Liver (tissue), 9 donors: ENCODE measurements around the gene CACNG3. TPM values are rescaled to one million over a fixed set of nuclear protein-coding genes. Genes with fewer than 3 reads are reported as not detected.

Experiments
- DNase-seq: peaks from one replicate; pipeline ENCODE4 v3.0.0-alpha.2; 2017; ENCODE audit warnings: low spot score
- H3K27ac ChIP-seq, 2 donors: one replicate each; pipeline ENCODE4 v1.7.0; 2013; ENCODE audit warnings: inconsistent platforms in 2 of 2, low read length in 2 of 2, control low read depth in 1 of 2, low read depth in 1 of 2, mild to moderate bottlenecking in 1 of 2
- H3K27me3 ChIP-seq, 4 donors: one replicate each; pipeline versions ENCODE4 v1.6.1 to v1.7.0; 2013; ENCODE audit warnings: low read length in 3 of 4, inconsistent platforms in 1 of 4, mild to moderate bottlenecking in 1 of 4, moderate library complexity in 1 of 4; ENCODE audit not compliant: control insufficient read depth in 4 of 4, insufficient read depth in 4 of 4
- H3K36me3 ChIP-seq, 4 donors: one replicate each; pipeline versions ENCODE4 v1.6.1 to v1.7.0; 2013; ENCODE audit warnings: low read length in 3 of 4, mild to moderate bottlenecking in 3 of 4, low read depth in 1 of 4, moderate library complexity in 1 of 4; ENCODE audit not compliant: control insufficient read depth in 4 of 4, insufficient read depth in 3 of 4
- H3K4me1 ChIP-seq, 4 donors: one replicate each; pipeline versions ENCODE4 v1.6.1 to v1.7.0; 2013; ENCODE audit warnings: low read length in 3 of 4, mild to moderate bottlenecking in 3 of 4, moderate library complexity in 1 of 4; ENCODE audit not compliant: control insufficient read depth in 4 of 4, insufficient read depth in 4 of 4
- H3K4me3 ChIP-seq, 3 donors: one replicate each; pipeline versions ENCODE4 v1.6.1 to v1.7.0; 2013; ENCODE audit warnings: low read length in 3 of 3, control low read depth in 1 of 3, low read depth in 1 of 3, mild to moderate bottlenecking in 1 of 3
- H3K9ac ChIP-seq, 2 donors: one replicate each; pipeline ENCODE4 v1.7.0; 2013; ENCODE audit warnings: low read length in 2 of 2, mild to moderate bottlenecking in 2 of 2, moderate library complexity in 2 of 2, control low read depth in 1 of 2, low read depth in 1 of 2
- H3K9me3 ChIP-seq, 4 donors: one replicate each; pipeline versions ENCODE4 v1.6.1 to v1.7.0; 2013; ENCODE audit warnings: low read length in 3 of 4; ENCODE audit not compliant: control insufficient read depth in 4 of 4
- ATF3 ChIP-seq: IDR thresholded peaks from 2 replicates; pipeline ENCODE4 v1.6.1; 2016; ENCODE audit warnings: antibody characterized with exemption
- CTCF ChIP-seq: fragments of 150-350 bp; IDR thresholded peaks from 2 replicates; pipeline ENCODE4 v1.5.1; 2017; ENCODE audit warnings: improper control_type of control experiment, low read depth, low read length; ENCODE audit not compliant: missing input control
- EGR1 ChIP-seq, 2 donors: IDR thresholded peaks; 2 replicates each; pipeline ENCODE4 v1.6.1; 2016 to 2018; ENCODE audit warnings: antibody characterized with exemption in 2 of 2, low read depth in 2 of 2
- FOXA1 ChIP-seq: IDR thresholded peaks from 2 replicates; pipeline ENCODE4 v1.6.1; 2016; ENCODE audit warnings: antibody characterized with exemption
- FOXA2 ChIP-seq: IDR thresholded peaks from 2 replicates; pipeline ENCODE4 v1.6.1; 2016; ENCODE audit warnings: antibody characterized with exemption
- GABPA ChIP-seq, 2 donors: IDR thresholded peaks in 1 of 2; conservative IDR thresholded peaks in 1 of 2; 2 replicates each; pipeline ENCODE4 v1.6.1; 2016; ENCODE audit warnings: antibody characterized with exemption in 2 of 2, mild to moderate bottlenecking in 1 of 2, moderate library complexity in 1 of 2
- HNF4A ChIP-seq, 2 donors: conservative IDR thresholded peaks; 2 replicates each; pipeline ENCODE4 v1.6.1; 2016; ENCODE audit warnings: antibody characterized with exemption in 2 of 2, mild to moderate bottlenecking in 2 of 2
- HNF4G ChIP-seq: IDR thresholded peaks from 2 replicates; pipeline ENCODE4 v1.6.1; 2016; ENCODE audit warnings: antibody characterized with exemption
- JUND ChIP-seq, 2 donors: IDR thresholded peaks; 2 replicates each; pipeline ENCODE4 v1.6.1; 2016; ENCODE audit warnings: antibody characterized with exemption in 2 of 2
- NR2F2 ChIP-seq: IDR thresholded peaks from 2 replicates; pipeline ENCODE4 v1.6.1; 2016; ENCODE audit warnings: antibody characterized with exemption
- RAD21 ChIP-seq, 2 donors: IDR thresholded peaks; 2 replicates each; pipeline ENCODE4 v1.6.1; 2016; ENCODE audit warnings: antibody characterized with exemption in 2 of 2, mild to moderate bottlenecking in 2 of 2
- RXRA ChIP-seq, 2 donors: IDR thresholded peaks; 2 replicates each; pipeline ENCODE4 v1.6.1; 2017 to 2018; ENCODE audit warnings: antibody characterized with exemption in 2 of 2, mild to moderate bottlenecking in 1 of 2
- SP1 ChIP-seq: IDR thresholded peaks from 2 replicates; pipeline ENCODE4 v1.6.1; 2018; ENCODE audit warnings: antibody characterized with exemption, mild to moderate bottlenecking
- TAF1 ChIP-seq: conservative IDR thresholded peaks from 2 replicates; pipeline ENCODE4 v1.6.1; 2016; ENCODE audit warnings: antibody characterized with exemption, mild to moderate bottlenecking
- YY1 ChIP-seq: IDR thresholded peaks from 2 replicates; pipeline ENCODE4 v1.6.1; 2016; ENCODE audit warnings: antibody characterized with exemption, mild to moderate bottlenecking
- ZBTB33 ChIP-seq: IDR thresholded peaks from 2 replicates; pipeline ENCODE4 v1.6.1; 2016; ENCODE audit warnings: antibody characterized with exemption
- WGBS: extraction: QIAGEN DNeasy Blood & Tissue Kit; methylation state at CpG from one replicate; pipeline ENCODE4 v1.1.7; 2013; 5-methylcytosine and 5-hydroxymethylcytosine counted together
- polyA plus RNA-seq, 2 donors: library from polyadenylated mRNA; stranded (reverse) in 1 of 2; unstranded in 1 of 2; fragments of 200-250 nt in 1 of 2; fragments of >200 nt in 1 of 2; fragmentation: Nextera tagmentation in 1 of 2; extraction: Ambion mirVana in 1 of 2; gene quantifications; one replicate each; pipeline versions ENCODE4 v1.2.1 to v1.2.3, GENCODE V29; 2013 to 2015
- total RNA-seq, 2 donors: library from RNA; depleted of rRNA; stranded (reverse); fragments of >200 nt; gene quantifications; one replicate each; pipeline ENCODE4 v1.2.3, GENCODE V29; 2014
- TF ChIP-seq, protein P1 (sequence below): IDR thresholded peaks from 2 replicates; pipeline ENCODE4 v1.6.1; 2016; ENCODE audit warnings: antibody characterized with exemption
- TF ChIP-seq, protein P2 (sequence below): IDR thresholded peaks from 2 replicates; pipeline ENCODE4 v1.6.1; 2016; ENCODE audit warnings: antibody characterized with exemption, mild to moderate bottlenecking
- donor health status: healthy.
- donor health status: healthy.
- donor health status: healthy.
- donor health status: healthy.
- donor health status: healthy.

Gene CACNG3
- total and polyA plus RNA-seq, 4 donors: not detected

GRCh38 chr16:24288516-24288915 is 32.4 kb downstream of the CACNG3 start:
- H3K27ac ChIP-seq: no peak overlapping the region
- TF ChIP-seq JUND (IDR thresholded peaks at IDR 0.05): no peak
- no peak for TF ChIP-seq NR2F2
- TF ChIP-seq EGR1 (IDR thresholded peaks at IDR 0.05; ENCODE audit: low read depth in 2 of 2): no peak
- TF ChIP-seq ZBTB33: no peak
- TF ChIP-seq, protein P1, sequence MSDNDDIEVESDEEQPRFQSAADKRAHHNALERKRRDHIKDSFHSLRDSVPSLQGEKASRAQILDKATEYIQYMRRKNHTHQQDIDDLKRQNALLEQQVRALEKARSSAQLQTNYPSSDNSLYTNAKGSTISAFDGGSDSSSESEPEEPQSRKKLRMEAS: no peak
- TF ChIP-seq RAD21 (IDR thresholded peaks at IDR 0.05): no peak
- TF ChIP-seq TAF1: no peak
- no peak for TF ChIP-seq RXRA (IDR thresholded peaks at IDR 0.05)
- TF ChIP-seq ATF3: no peak
- TF ChIP-seq HNF4A (conservative IDR thresholded peaks at IDR 0.05): no peak
- TF ChIP-seq SP1: no peak
- TF ChIP-seq, protein P2, sequence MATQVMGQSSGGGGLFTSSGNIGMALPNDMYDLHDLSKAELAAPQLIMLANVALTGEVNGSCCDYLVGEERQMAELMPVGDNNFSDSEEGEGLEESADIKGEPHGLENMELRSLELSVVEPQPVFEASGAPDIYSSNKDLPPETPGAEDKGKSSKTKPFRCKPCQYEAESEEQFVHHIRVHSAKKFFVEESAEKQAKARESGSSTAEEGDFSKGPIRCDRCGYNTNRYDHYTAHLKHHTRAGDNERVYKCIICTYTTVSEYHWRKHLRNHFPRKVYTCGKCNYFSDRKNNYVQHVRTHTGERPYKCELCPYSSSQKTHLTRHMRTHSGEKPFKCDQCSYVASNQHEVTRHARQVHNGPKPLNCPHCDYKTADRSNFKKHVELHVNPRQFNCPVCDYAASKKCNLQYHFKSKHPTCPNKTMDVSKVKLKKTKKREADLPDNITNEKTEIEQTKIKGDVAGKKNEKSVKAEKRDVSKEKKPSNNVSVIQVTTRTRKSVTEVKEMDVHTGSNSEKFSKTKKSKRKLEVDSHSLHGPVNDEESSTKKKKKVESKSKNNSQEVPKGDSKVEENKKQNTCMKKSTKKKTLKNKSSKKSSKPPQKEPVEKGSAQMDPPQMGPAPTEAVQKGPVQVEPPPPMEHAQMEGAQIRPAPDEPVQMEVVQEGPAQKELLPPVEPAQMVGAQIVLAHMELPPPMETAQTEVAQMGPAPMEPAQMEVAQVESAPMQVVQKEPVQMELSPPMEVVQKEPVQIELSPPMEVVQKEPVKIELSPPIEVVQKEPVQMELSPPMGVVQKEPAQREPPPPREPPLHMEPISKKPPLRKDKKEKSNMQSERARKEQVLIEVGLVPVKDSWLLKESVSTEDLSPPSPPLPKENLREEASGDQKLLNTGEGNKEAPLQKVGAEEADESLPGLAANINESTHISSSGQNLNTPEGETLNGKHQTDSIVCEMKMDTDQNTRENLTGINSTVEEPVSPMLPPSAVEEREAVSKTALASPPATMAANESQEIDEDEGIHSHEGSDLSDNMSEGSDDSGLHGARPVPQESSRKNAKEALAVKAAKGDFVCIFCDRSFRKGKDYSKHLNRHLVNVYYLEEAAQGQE: no peak
- no peak for TF ChIP-seq CTCF
- TF ChIP-seq YY1: no peak
- TF ChIP-seq FOXA2: no peak
- 65% methylated on average over 2 of the region's 2 CpGs for WGBS
- no peaks in the 10 kb centered on the region for H3K4me1 ChIP-seq
- H3K9me3 ChIP-seq: peaks cover 0 to 1% (median 0%) of the 10 kb centered on the region in 4 donors
- no peak overlapping the region for H3K4me3 ChIP-seq
- H3K9ac ChIP-seq: no peak overlapping the region
- DNase-seq: no peak
- H3K27me3 ChIP-seq: peaks cover 0 to 4% (median 0%) of the 10 kb centered on the region in 4 donors
- no peaks in the 10 kb centered on the region for H3K36me3 ChIP-seq

- no peak for TF ChIP-seq RAD21 (IDR thresholded peaks at IDR 0.05)
- TF ChIP-seq SP1: no peak
- no peak for TF ChIP-seq ATF3
- TF ChIP-seq FOXA1: no peak
- no peak for TF ChIP-seq CTCF
- no peak for TF ChIP-seq HNF4G
- no peak for TF ChIP-seq JUND (IDR thresholded peaks at IDR 0.05)
- no peak for TF ChIP-seq GABPA (IDR thresholded peaks at IDR 0.05 in 1 of 2, conservative IDR thresholded peaks at IDR 0.05 in 1 of 2)
- no peak for TF ChIP-seq ZBTB33
- no peak for TF ChIP-seq YY1
- no peak for TF ChIP-seq FOXA2
- TF ChIP-seq EGR1 (IDR thresholded peaks at IDR 0.05; ENCODE audit: low read depth in 2 of 2): no peak
- TF ChIP-seq TAF1: no peak
- WGBS: 51% methylated on average over 3 of the region's 3 CpGs
- Histone ChIP-seq H3K27me3 (peaks cover 0 to 7% (median 0%) of the 10 kb centered on the region in 4 donors), H3K4me1 (no peaks in the 10 kb centered on the region), H3K36me3 (no peaks in the 10 kb centered on the region), H3K9ac (no peak overlapping the region), H3K4me3 (no peak overlapping the region), H3K27ac (no peak overlapping the region), H3K9me3 (peaks cover 0 to 1% (median 0%) of the 10 kb centered on the region in 4 donors)
- DNase-seq: no peak
Observed at GRCh38 chr16:24289166-24289700, 33.1 kb downstream of the CACNG3 start.
